Measurements from ENCODE around the gene KRT6B.

DNA sequence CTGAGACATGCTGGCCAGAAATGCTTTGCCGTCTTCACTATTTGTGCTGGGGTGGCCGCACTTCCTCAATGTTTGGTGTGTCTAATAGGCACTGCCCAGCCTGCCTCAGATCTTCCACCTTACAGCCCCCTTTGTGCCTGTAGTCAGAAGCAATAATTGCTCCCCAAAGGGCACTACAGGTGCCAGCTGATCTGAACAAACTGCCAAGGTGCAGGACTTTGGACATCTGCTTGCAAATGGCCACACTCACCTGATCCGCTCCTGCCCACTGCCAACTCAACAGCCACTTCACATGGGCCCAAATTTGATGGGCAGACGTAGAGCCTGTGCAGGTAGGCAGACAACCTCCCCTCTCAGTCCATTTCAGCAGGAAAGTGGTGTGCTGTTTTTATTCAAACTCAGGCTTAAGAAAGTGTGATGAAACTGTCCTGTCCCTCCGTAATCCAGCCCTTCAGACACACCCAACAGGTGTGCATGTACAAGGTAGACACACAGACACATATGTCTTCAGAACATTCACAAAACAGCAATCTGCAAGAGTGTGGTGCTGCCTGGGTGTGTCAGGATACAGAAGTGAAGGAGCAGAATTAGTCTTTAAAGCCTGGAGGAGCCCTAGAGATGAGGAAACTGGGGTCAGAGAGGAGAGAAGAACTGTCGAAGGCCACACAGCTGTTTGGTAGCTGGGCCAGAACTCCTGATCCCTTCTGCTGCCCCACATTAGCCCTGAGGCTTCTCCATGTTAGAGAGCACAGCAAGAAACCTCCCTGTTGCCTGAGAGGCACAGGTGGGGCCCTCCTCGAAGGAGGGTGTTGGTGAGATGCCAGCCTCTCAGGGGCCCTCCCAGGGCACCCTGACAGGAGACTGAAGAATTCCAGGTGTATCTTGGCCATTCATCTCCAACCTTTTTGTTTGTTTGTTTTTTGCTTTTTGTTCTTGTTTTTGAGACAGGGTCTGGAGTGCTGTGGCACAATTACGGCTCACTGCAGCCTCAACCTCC is 13.3 kb downstream of the KRT6B start:
- TF ChIP-seq, protein P1, sequence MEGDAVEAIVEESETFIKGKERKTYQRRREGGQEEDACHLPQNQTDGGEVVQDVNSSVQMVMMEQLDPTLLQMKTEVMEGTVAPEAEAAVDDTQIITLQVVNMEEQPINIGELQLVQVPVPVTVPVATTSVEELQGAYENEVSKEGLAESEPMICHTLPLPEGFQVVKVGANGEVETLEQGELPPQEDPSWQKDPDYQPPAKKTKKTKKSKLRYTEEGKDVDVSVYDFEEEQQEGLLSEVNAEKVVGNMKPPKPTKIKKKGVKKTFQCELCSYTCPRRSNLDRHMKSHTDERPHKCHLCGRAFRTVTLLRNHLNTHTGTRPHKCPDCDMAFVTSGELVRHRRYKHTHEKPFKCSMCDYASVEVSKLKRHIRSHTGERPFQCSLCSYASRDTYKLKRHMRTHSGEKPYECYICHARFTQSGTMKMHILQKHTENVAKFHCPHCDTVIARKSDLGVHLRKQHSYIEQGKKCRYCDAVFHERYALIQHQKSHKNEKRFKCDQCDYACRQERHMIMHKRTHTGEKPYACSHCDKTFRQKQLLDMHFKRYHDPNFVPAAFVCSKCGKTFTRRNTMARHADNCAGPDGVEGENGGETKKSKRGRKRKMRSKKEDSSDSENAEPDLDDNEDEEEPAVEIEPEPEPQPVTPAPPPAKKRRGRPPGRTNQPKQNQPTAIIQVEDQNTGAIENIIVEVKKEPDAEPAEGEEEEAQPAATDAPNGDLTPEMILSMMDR (IDR thresholded peaks at IDR 0.05 in 4 of 5, conservative IDR thresholded peaks at IDR 0.05 in 1 of 5): no peak
- TF ChIP-seq POLR2A (IDR thresholded peaks at IDR 0.05): no peak

Measured in gastrocnemius medialis (tissue), 4 donors.